Gastroesophageal sphincter (tissue), 3 donors: ENCODE results near the gene OAS2.

Experiments used
- CTCF ChIP-seq, 4 experiments: fragments of 200-600 bp in 2 of 4; fragments of 450-650 bp in 2 of 4; sonication (generic) in 1 of 4; IDR thresholded peaks; one replicate each; pipeline ENCODE4 v1.5.1; 2017 to 2019; ENCODE audit warnings: antibody characterized with exemption in 4 of 4, mild to moderate bottlenecking in 2 of 4, moderate library complexity in 2 of 4
- EP300 ChIP-seq: sonication (generic); formaldehyde crosslinking; IDR thresholded peaks from one replicate; pipeline ENCODE4 v1.6.1; 2017; ENCODE audit warnings: antibody characterized with exemption, mild to moderate bottlenecking
- POLR2AphosphoS5 ChIP-seq: sonication (generic); formaldehyde crosslinking; IDR thresholded peaks from one replicate; pipeline ENCODE4 v1.6.1; 2017; ENCODE audit warnings: antibody characterized with exemption

GRCh38 chr12:113052326-113052725 lies 74.0 kb downstream of the OAS2 start:
- TF ChIP-seq CTCF (IDR thresholded peaks at IDR 0.05) (no peak), EP300 (no peak), POLR2AphosphoS5 (no peak)
